ENCODE results near the gene CHD6.

GRCh38 chr20:41456351-41456750 is 161.8 kb downstream of the CHD6 start:
- TF ChIP-seq CTCF (conservative IDR thresholded peaks at IDR 0.05) (no peak), ZFX (IDR thresholded peaks at IDR 0.05) (no peak)

All from C4-2B (cell line).